NB4 (cell line): ENCODE data around the gene PCNT.

Experiments used
- MYC ChIP-seq: IDR thresholded peaks from 2 replicates; pipeline ENCODE4 v1.6.1; 2011; ENCODE audit warnings: low read depth, low read length
- POLR2A ChIP-seq: IDR thresholded peaks from 2 replicates; pipeline ENCODE4 v1.6.1; 2011; ENCODE audit warnings: mild to moderate bottlenecking; ENCODE audit not compliant: insufficient read length; ENCODE audit errors: extremely low read depth
- TF ChIP-seq, protein P1 (sequence below): IDR thresholded peaks from one replicate; pipeline ENCODE4 v1.5.1; 2012; ENCODE audit warnings: low read depth, low read length

GRCh38 chr21:46459356-46460112, 135.6 kb downstream of the PCNT start:
- TF ChIP-seq MYC (no peak), POLR2A (no peak)
- TF ChIP-seq, protein P1, sequence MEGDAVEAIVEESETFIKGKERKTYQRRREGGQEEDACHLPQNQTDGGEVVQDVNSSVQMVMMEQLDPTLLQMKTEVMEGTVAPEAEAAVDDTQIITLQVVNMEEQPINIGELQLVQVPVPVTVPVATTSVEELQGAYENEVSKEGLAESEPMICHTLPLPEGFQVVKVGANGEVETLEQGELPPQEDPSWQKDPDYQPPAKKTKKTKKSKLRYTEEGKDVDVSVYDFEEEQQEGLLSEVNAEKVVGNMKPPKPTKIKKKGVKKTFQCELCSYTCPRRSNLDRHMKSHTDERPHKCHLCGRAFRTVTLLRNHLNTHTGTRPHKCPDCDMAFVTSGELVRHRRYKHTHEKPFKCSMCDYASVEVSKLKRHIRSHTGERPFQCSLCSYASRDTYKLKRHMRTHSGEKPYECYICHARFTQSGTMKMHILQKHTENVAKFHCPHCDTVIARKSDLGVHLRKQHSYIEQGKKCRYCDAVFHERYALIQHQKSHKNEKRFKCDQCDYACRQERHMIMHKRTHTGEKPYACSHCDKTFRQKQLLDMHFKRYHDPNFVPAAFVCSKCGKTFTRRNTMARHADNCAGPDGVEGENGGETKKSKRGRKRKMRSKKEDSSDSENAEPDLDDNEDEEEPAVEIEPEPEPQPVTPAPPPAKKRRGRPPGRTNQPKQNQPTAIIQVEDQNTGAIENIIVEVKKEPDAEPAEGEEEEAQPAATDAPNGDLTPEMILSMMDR = no peak
